DOHH2 (cell line): ENCODE results near the gene UBE2E1.
"Not testable (repeated sequence)": the region's sequence is repeated elsewhere in the genome, so short reads cannot be mapped to it uniquely, and the experiment has no call there.

Experiments
- EZH2phosphoT487 ChIP-seq: fragments of 200-600 bp; sonication (generic); IDR thresholded peaks from 2 replicates; pipeline ENCODE4 v1.6.1; 2017; ENCODE audit warnings: borderline replicate concordance, mild to moderate bottlenecking, antibody characterized with exemption, low read length, moderate library complexity, mixed read lengths
- TF ChIP-seq, protein P1 (sequence below): fragments of 200-600 bp; sonication (generic); IDR thresholded peaks from one replicate; pipeline ENCODE4 v1.5.1; 2014; ENCODE audit warnings: antibody characterized with exemption, mild to moderate bottlenecking, low read depth, low read length; ENCODE audit not compliant: poor library complexity, severe bottlenecking

DNA sequence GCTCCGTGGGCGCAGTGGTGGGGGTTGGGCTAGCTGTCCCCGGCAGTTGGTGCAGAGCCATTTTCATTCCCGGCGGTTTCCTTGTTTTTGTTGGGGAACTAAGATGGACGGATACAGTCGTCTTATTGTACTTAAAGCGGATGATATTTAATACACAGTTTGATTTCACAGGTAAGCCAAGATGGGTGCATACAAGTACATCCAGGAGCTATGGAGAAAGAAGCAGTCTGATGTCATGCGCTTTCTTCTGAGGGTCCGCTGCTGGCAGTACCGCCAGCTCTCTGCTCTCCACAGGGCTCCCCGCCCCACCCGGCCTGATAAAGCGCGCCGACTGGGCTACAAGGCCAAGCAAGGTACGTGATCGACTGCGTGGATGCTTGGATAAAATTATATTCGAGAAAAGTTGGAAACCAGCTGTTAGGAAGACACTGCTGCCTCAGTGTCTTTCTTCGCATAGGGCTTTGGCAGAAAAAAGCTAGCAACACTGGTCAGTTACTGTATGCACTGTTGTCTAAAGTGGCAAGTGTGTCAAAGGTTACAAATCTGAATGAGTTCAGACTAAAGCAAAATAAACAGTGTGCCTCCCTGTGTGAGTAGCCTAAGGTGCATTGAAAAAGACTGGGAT lies 112.0 kb downstream of the UBE2E1 start:
- TF ChIP-seq, protein P1, sequence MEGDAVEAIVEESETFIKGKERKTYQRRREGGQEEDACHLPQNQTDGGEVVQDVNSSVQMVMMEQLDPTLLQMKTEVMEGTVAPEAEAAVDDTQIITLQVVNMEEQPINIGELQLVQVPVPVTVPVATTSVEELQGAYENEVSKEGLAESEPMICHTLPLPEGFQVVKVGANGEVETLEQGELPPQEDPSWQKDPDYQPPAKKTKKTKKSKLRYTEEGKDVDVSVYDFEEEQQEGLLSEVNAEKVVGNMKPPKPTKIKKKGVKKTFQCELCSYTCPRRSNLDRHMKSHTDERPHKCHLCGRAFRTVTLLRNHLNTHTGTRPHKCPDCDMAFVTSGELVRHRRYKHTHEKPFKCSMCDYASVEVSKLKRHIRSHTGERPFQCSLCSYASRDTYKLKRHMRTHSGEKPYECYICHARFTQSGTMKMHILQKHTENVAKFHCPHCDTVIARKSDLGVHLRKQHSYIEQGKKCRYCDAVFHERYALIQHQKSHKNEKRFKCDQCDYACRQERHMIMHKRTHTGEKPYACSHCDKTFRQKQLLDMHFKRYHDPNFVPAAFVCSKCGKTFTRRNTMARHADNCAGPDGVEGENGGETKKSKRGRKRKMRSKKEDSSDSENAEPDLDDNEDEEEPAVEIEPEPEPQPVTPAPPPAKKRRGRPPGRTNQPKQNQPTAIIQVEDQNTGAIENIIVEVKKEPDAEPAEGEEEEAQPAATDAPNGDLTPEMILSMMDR: not testable (repeated sequence)
- not testable (repeated sequence) for TF ChIP-seq EZH2phosphoT487
